Testis (tissue), 3 donors: ENCODE data around the gene UBE2E2. TPM values are rescaled to one million over a fixed set of nuclear protein-coding genes. Genes with fewer than 3 reads are reported as not detected.

Experiments
- DNase-seq: peaks from one replicate; pipeline ENCODE4 v3.0.0-alpha.2; 2019
- H3K27ac ChIP-seq, 2 donors: fragments of 200-600 bp; sonication (generic); one replicate each; pipeline ENCODE4 v1.5.1; 2019
- H3K27me3 ChIP-seq: fragments of 200-600 bp; sonication (generic); one replicate; pipeline ENCODE4 v1.5.1; 2019
- H3K36me3 ChIP-seq: fragments of 200-600 bp; sonication (generic); one replicate; pipeline ENCODE4 v1.5.1; 2017; ENCODE audit warnings: low read depth; ENCODE audit errors: missing control alignments
- H3K4me1 ChIP-seq: fragments of 200-600 bp; sonication (generic); one replicate; pipeline ENCODE4 v1.5.1; 2019
- H3K4me3 ChIP-seq, 2 donors: fragments of 200-600 bp; sonication (generic); one replicate each; pipeline ENCODE4 v1.5.1; 2017 to 2019
- H3K9me3 ChIP-seq: fragments of 200-600 bp; sonication (generic); one replicate; pipeline ENCODE4 v1.5.1; 2017
- CTCF ChIP-seq, 3 experiments: fragments of 450-650 bp in 2 of 3; fragments of 200-600 bp in 1 of 3; sonication (generic) in 1 of 3; IDR thresholded peaks; one replicate each; pipeline ENCODE4 v1.5.1; 2016 to 2019; ENCODE audit warnings: antibody characterized with exemption in 3 of 3, mild to moderate bottlenecking in 2 of 3, moderate library complexity in 1 of 3
- POLR2A ChIP-seq: fragments of 450-650 bp; IDR thresholded peaks from one replicate; pipeline ENCODE4 v1.6.1; 2017; ENCODE audit warnings: antibody characterized with exemption, mild to moderate bottlenecking, moderate library complexity
- WGBS, 2 donors: methylation state at CpG; one replicate each; pipeline ENCODE4 v1.1.5; 2018; 5-methylcytosine and 5-hydroxymethylcytosine counted together
- intact Hi-C: fragments of 100-400 bp; cut with DNase I; formaldehyde crosslinking; loops from one replicate; pipeline ENCODE4 v1.15.1; 2023; ENCODE audit warnings: low total_unique reads
- polyA plus RNA-seq: library from polyadenylated mRNA; stranded (reverse); fragments of 350-450 nt; fragmentation: Illumina TruSeq; extraction: RNeasy Lipid Tissue Mini Kit (QIAGEN cat#74804); gene quantifications from one replicate; pipeline ENCODE4 v1.2.3, GENCODE V29; 2014; ENCODE audit warnings: low read depth, low replicate concordance; ENCODE audit not compliant: insufficient read depth
- total RNA-seq, 2 donors: library from RNA; depleted of rRNA; stranded (reverse); fragments of >200 nt; gene quantifications; one replicate each; pipeline ENCODE4 v1.2.3, GENCODE V29; 2016

Gene UBE2E2
- total and polyA plus RNA-seq, 3 donors from 2014 or later = 45.5 to 94.2 (median 48.7) TPM

GRCh38 chr3:23244324-23245041 is 41.4 kb downstream of the UBE2E2 start:
- 57 to 70% methylated on average over 2 of the region's 2 CpGs for WGBS, 2 donors
- no peak for DNase-seq
- Histone ChIP-seq H3K27ac (no peak overlapping the region), H3K9me3 (no peaks in the 10 kb centered on the region), H3K4me3 (no peak overlapping the region), H3K27me3 (no peaks in the 10 kb centered on the region), H3K36me3 (no peaks in the 10 kb centered on the region), H3K4me1 (no peaks in the 10 kb centered on the region)
- no peak for TF ChIP-seq POLR2A
- no peak for TF ChIP-seq CTCF (IDR thresholded peaks at IDR 0.05)
- intact Hi-C loops = no loop called here

- H3K36me3 ChIP-seq = no peaks in the 10 kb centered on the region
- H3K9me3 ChIP-seq = no peaks in the 10 kb centered on the region
- TF ChIP-seq POLR2A (no peak), CTCF (IDR thresholded peaks at IDR 0.05) (no peak)
- intact Hi-C loops = no loop called here
- no peaks in the 10 kb centered on the region for H3K4me1 ChIP-seq
- 75 to 82% methylated on average over 3 of the region's 3 CpGs for WGBS, 2 donors
- H3K27ac ChIP-seq = no peak overlapping the region
- no peaks in the 10 kb centered on the region for H3K27me3 ChIP-seq
- H3K4me3 ChIP-seq = no peak overlapping the region
- no peak for DNase-seq
Observed at GRCh38 chr3:23246651-23247050, 43.5 kb downstream of the UBE2E2 start.

GRCh38 chr3:23248594-23249131 is 45.5 kb downstream of the UBE2E2 start:
- WGBS, 2 donors = 93 to 97% methylated on average over 6 of the region's 6 CpGs
- H3K4me1 ChIP-seq = no peaks in the 10 kb centered on the region

GRCh38 chr3:23249961-23250360 is 46.8 kb downstream of the UBE2E2 start:
- TF ChIP-seq CTCF (IDR thresholded peaks at IDR 0.05) (no peak), POLR2A (no peak)
- H3K27me3 ChIP-seq = no peaks in the 10 kb centered on the region
- DNase-seq = no peak
- H3K9me3 ChIP-seq = no peaks in the 10 kb centered on the region
- intact Hi-C loops = no loop called here
- no peak overlapping the region for H3K4me3 ChIP-seq
- no peaks in the 10 kb centered on the region for H3K36me3 ChIP-seq
- H3K4me1 ChIP-seq = no peaks in the 10 kb centered on the region
- H3K27ac ChIP-seq = no peak overlapping the region
- 92% methylated on average over 1 of the region's 1 CpG for WGBS, 2 donors

More at GRCh38 chr3:23248594-23249131, 45.5 kb downstream of the UBE2E2 start:
- no peak overlapping the region for H3K27ac ChIP-seq
- no peak for DNase-seq
- intact Hi-C loops = no loop called here
- no peaks in the 10 kb centered on the region for H3K36me3 ChIP-seq
- no peaks in the 10 kb centered on the region for H3K27me3 ChIP-seq
- H3K4me3 ChIP-seq = no peak overlapping the region
- TF ChIP-seq POLR2A (no peak), CTCF (IDR thresholded peaks at IDR 0.05) (no peak)
- H3K9me3 ChIP-seq = no peaks in the 10 kb centered on the region

- Histone ChIP-seq H3K9me3 (no peaks in the 10 kb centered on the region), H3K36me3 (no peaks in the 10 kb centered on the region), H3K4me1 (peaks cover 4% of the 10 kb centered on the region), H3K4me3 (no peak overlapping the region), H3K27me3 (no peaks in the 10 kb centered on the region), H3K27ac (no peak overlapping the region)
- intact Hi-C loops = no loop called here
- TF ChIP-seq CTCF (IDR thresholded peaks at IDR 0.05) = no peak
- TF ChIP-seq POLR2A = no peak
- DNase-seq = no peak
- WGBS, 2 donors = 94 to 97% methylated on average over 1 of the region's 1 CpG
Observed at GRCh38 chr3:23252122-23252521, 49.0 kb downstream of the UBE2E2 start.
